H1 (cell line): Measurements from ENCODE around the gene AKAP8. TPM values are rescaled to one million over a fixed set of nuclear protein-coding genes. Genes with fewer than 3 reads are reported as not detected.

Source experiments
- JUN ChIP-seq: IDR thresholded peaks from 2 replicates; pipeline ENCODE4 v1.6.1; 2011; ENCODE audit warnings: low read depth, mild to moderate bottlenecking, improper control_type of control experiment, low read length
- polyA plus RNA-seq, 7 experiments: library from polyadenylated mRNA; depleted of rRNA in 3 of 7; stranded (reverse) in 5 of 7; unstranded in 2 of 7; fragments of >200 nt in 5 of 7; fragments of 200-250 nt in 2 of 7; gene quantifications; 1 replicate in 5 of 7; 2 replicates in 1 of 7; 4 replicates in 1 of 7; pipeline versions ENCODE4 v1.2.1 to v1.2.3, GENCODE V29; 2011 to 2013; ENCODE audit warnings: missing spikeins in 2 of 7, mixed read lengths in 2 of 7
- total RNA-seq: library from RNA; stranded (reverse); fragmentation: NEBNext Ultra II Directional; extraction: Animal tissue kit (Norgen Biotek cat#: 25700); gene quantifications from 2 replicates; pipeline ENCODE4 v1.2.1, GENCODE V29; 2021

Gene AKAP8
- total and polyA plus RNA-seq, 2 of the 8 experiments (the other 6 are each of a cell fraction or from before 2014, with no cell fraction given), result 17.0 to 41.0 TPM

GRCh38 chr19:15421721-15422260 is 42.2 kb upstream of the AKAP8 start (continued):
- no peak for TF ChIP-seq JUN
- TF ChIP-seq, all 59 proteins: peak for 0
